Neural cell (in vitro differentiated cells): ENCODE results near the gene SH3RF3.

Source experiments
- EZH2 ChIP-seq: fragments of 200-600, 300-800 bp; shearing (Covaris generic), sonication (generic); IDR thresholded peaks from 2 replicates; pipeline ENCODE4 v1.6.1; 2014; ENCODE audit warnings: antibody characterized with exemption, low read length, borderline replicate concordance, mild to moderate bottlenecking; ENCODE audit not compliant: insufficient read depth, poor library complexity, severe bottlenecking
- TF ChIP-seq, protein P1 (sequence below): fragments of 450-650 bp; IDR thresholded peaks from 2 replicates; pipeline ENCODE4 v1.5.1; 2014; ENCODE audit warnings: antibody characterized with exemption, mild to moderate bottlenecking, moderate library complexity; ENCODE audit not compliant: poor library complexity, severe bottlenecking

DNA sequence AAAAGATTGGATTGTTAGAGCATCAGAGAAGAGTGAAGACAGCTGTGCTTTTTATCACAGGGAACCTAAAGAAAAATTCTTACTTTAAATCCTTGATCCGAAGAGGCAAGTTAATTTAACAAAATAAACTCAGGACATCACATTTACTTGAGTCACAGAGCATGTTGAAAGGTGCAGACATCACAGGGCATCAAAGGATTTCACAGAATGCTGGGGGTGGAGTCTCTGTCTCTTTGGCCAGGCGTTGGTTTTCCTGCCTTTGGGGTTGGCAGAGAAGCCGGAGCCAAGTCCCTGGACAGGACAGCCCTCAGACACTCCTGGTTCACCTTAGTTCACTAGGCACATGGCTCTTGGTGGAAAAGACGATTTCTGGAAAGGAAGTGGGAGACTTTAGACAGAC lies 56.3 kb downstream of the SH3RF3 start:
- TF ChIP-seq, protein P1, sequence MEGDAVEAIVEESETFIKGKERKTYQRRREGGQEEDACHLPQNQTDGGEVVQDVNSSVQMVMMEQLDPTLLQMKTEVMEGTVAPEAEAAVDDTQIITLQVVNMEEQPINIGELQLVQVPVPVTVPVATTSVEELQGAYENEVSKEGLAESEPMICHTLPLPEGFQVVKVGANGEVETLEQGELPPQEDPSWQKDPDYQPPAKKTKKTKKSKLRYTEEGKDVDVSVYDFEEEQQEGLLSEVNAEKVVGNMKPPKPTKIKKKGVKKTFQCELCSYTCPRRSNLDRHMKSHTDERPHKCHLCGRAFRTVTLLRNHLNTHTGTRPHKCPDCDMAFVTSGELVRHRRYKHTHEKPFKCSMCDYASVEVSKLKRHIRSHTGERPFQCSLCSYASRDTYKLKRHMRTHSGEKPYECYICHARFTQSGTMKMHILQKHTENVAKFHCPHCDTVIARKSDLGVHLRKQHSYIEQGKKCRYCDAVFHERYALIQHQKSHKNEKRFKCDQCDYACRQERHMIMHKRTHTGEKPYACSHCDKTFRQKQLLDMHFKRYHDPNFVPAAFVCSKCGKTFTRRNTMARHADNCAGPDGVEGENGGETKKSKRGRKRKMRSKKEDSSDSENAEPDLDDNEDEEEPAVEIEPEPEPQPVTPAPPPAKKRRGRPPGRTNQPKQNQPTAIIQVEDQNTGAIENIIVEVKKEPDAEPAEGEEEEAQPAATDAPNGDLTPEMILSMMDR: no peak
- no peak for TF ChIP-seq EZH2
